Measurements from ENCODE around the gene CNTD1.
"Not testable (repeated sequence)": the region's sequence is repeated elsewhere in the genome, so short reads cannot be mapped to it uniquely, and the experiment has no call there.

Gene CNTD1

GRCh38 chr17:42844271-42844670, 45.6 kb downstream of the CNTD1 start, which contains the start of gene AOC2:
AOC2 (plus strand) TSS chr17:42844580; CDS start chr17:42844627, 47 bp downstream.
- no peak within 1 kb of the TSS for H3K4me3 ChIP-seq (ENCODE audit: low read depth in 1 of 2, low read length in 2 of 2)
- no peaks in the 10 kb centered on the region for H3K9me3 ChIP-seq (ENCODE audit: low read length)
- no peak within 1 kb of the TSS for H3K27ac ChIP-seq (ENCODE audit: low read depth, low read length)
- peaks cover 11% of the 10 kb centered on the region for H3K4me1 ChIP-seq (ENCODE audit: insufficient read depth, low read length)
- no peaks in the 10 kb centered on the region for H3K27me3 ChIP-seq (ENCODE audit: control insufficient read depth in 1 of 2, insufficient read depth in 2 of 2, low read length in 2 of 2)
- peaks cover 48% of the 10 kb centered on the region for H3K36me3 ChIP-seq (ENCODE audit: insufficient read depth, low read length)
- no peak within 1 kb of the TSS for H3K9ac ChIP-seq (ENCODE audit: low read length)

GRCh38 chr17:42844761-42845555, 46.3 kb downstream of the CNTD1 start:
- Histone ChIP-seq H3K27me3 (ENCODE audit: control insufficient read depth in 1 of 2, insufficient read depth in 2 of 2, low read length in 2 of 2) (no peaks in the 10 kb centered on the region), H3K9me3 (ENCODE audit: low read length) (no peaks in the 10 kb centered on the region), H3K4me3 (ENCODE audit: low read depth in 1 of 2, low read length in 2 of 2) (no peak overlapping the region), H3K4me1 (ENCODE audit: insufficient read depth, low read length) (peaks cover 18% of the 10 kb centered on the region), H3K9ac (ENCODE audit: low read length) (no peak overlapping the region), H3K27ac (ENCODE audit: low read depth, low read length) (no peak overlapping the region), H3K36me3 (ENCODE audit: insufficient read depth, low read length) (peaks cover 43% of the 10 kb centered on the region)

GRCh38 chr17:42845556-42845917, 46.9 kb downstream of the CNTD1 start:
- H3K9ac ChIP-seq (ENCODE audit: low read length): no peak overlapping the region
- peaks cover 43% of the 10 kb centered on the region for H3K36me3 ChIP-seq (ENCODE audit: insufficient read depth, low read length)
- no peaks in the 10 kb centered on the region for H3K27me3 ChIP-seq (ENCODE audit: control insufficient read depth in 1 of 2, insufficient read depth in 2 of 2, low read length in 2 of 2)
- H3K9me3 ChIP-seq (ENCODE audit: low read length): no peaks in the 10 kb centered on the region
- no peak overlapping the region for H3K27ac ChIP-seq (ENCODE audit: low read depth, low read length)
- H3K4me1 ChIP-seq (ENCODE audit: insufficient read depth, low read length): peaks cover 22% of the 10 kb centered on the region
- H3K4me3 ChIP-seq (ENCODE audit: low read depth in 1 of 2, low read length in 2 of 2): no peak overlapping the region

- no peak overlapping the region for H3K9ac ChIP-seq (ENCODE audit: low read length)
- H3K9me3 ChIP-seq (ENCODE audit: low read length): no peaks in the 10 kb centered on the region
- no peaks in the 10 kb centered on the region for H3K27me3 ChIP-seq (ENCODE audit: control insufficient read depth in 1 of 2, insufficient read depth in 2 of 2, low read length in 2 of 2)
- peaks cover 22% of the 10 kb centered on the region for H3K4me1 ChIP-seq (ENCODE audit: insufficient read depth, low read length)
- peaks cover 42% of the 10 kb centered on the region for H3K36me3 ChIP-seq (ENCODE audit: insufficient read depth, low read length)
- H3K27ac ChIP-seq (ENCODE audit: low read depth, low read length): no peak overlapping the region
- H3K4me3 ChIP-seq (ENCODE audit: low read depth in 1 of 2, low read length in 2 of 2): no peak overlapping the region
Observed at GRCh38 chr17:42845918-42846593, 47.4 kb downstream of the CNTD1 start.

GRCh38 chr17:42846594-42847280, 48.1 kb downstream of the CNTD1 start:
- no peaks in the 10 kb centered on the region for H3K9me3 ChIP-seq (ENCODE audit: low read length)
- no peak overlapping the region for H3K9ac ChIP-seq (ENCODE audit: low read length)
- no peaks in the 10 kb centered on the region for H3K27me3 ChIP-seq (ENCODE audit: control insufficient read depth in 1 of 2, insufficient read depth in 2 of 2, low read length in 2 of 2)
- H3K4me1 ChIP-seq (ENCODE audit: insufficient read depth, low read length): peaks cover 22% of the 10 kb centered on the region
- no peak overlapping the region for H3K27ac ChIP-seq (ENCODE audit: low read depth, low read length)
- H3K36me3 ChIP-seq (ENCODE audit: insufficient read depth, low read length): peaks cover 35% of the 10 kb centered on the region
- H3K4me3 ChIP-seq (ENCODE audit: low read depth in 1 of 2, low read length in 2 of 2): no peak overlapping the region

- H3K9ac ChIP-seq (ENCODE audit: low read length): no peak overlapping the region
- no peak overlapping the region for H3K27ac ChIP-seq (ENCODE audit: low read depth, low read length)
- no peaks in the 10 kb centered on the region for H3K27me3 ChIP-seq (ENCODE audit: control insufficient read depth in 1 of 2, insufficient read depth in 2 of 2, low read length in 2 of 2)
- H3K36me3 ChIP-seq (ENCODE audit: insufficient read depth, low read length): peaks cover 21% of the 10 kb centered on the region
- H3K9me3 ChIP-seq (ENCODE audit: low read length): no peaks in the 10 kb centered on the region
- peaks cover 22% of the 10 kb centered on the region for H3K4me1 ChIP-seq (ENCODE audit: insufficient read depth, low read length)
- H3K4me3 ChIP-seq (ENCODE audit: low read depth in 1 of 2, low read length in 2 of 2): no peak overlapping the region
Observed at GRCh38 chr17:42848093-42848492, 49.4 kb downstream of the CNTD1 start.

GRCh38 chr17:42849031-42849430, 50.4 kb downstream of the CNTD1 start:
- Histone ChIP-seq H3K9me3 (ENCODE audit: low read length) (no peaks in the 10 kb centered on the region), H3K36me3 (ENCODE audit: insufficient read depth, low read length) (peaks cover 19% of the 10 kb centered on the region), H3K27me3 (ENCODE audit: control insufficient read depth in 1 of 2, insufficient read depth in 2 of 2, low read length in 2 of 2) (no peaks in the 10 kb centered on the region), H3K27ac (ENCODE audit: low read depth, low read length) (no peak overlapping the region), H3K9ac (ENCODE audit: low read length) (no peak overlapping the region), H3K4me1 (ENCODE audit: insufficient read depth, low read length) (peaks cover 15% of the 10 kb centered on the region), H3K4me3 (ENCODE audit: low read depth in 1 of 2, low read length in 2 of 2) (no peak overlapping the region)

GRCh38 chr17:42849451-42850181, 51.0 kb downstream of the CNTD1 start:
- Histone ChIP-seq H3K9ac (ENCODE audit: low read length) (no peak overlapping the region), H3K36me3 (ENCODE audit: insufficient read depth, low read length) (peaks cover 13% of the 10 kb centered on the region), H3K27me3 (ENCODE audit: control insufficient read depth in 1 of 2, insufficient read depth in 2 of 2, low read length in 2 of 2) (no peaks in the 10 kb centered on the region), H3K4me1 (ENCODE audit: insufficient read depth, low read length) (peaks cover 13% of the 10 kb centered on the region), H3K4me3 (ENCODE audit: low read depth in 1 of 2, low read length in 2 of 2) (peak overlapping the region in 1 of 2 donors; percentile 26), H3K9me3 (ENCODE audit: low read length) (no peaks in the 10 kb centered on the region), H3K27ac (ENCODE audit: low read depth, low read length) (peak overlapping the region; percentile 87)

- H3K27me3 ChIP-seq (ENCODE audit: control insufficient read depth in 1 of 2, insufficient read depth in 2 of 2, low read length in 2 of 2): no peaks in the 10 kb centered on the region
- H3K27ac ChIP-seq (ENCODE audit: low read depth, low read length): peak within 1 kb of the TSS; percentile 87
- H3K9ac ChIP-seq (ENCODE audit: low read length): peak within 1 kb of the TSS; percentile 91
- peaks cover 25% of the 10 kb centered on the region for H3K4me1 ChIP-seq (ENCODE audit: insufficient read depth, low read length)
- peaks cover 15% of the 10 kb centered on the region for H3K36me3 ChIP-seq (ENCODE audit: insufficient read depth, low read length)
- H3K4me3 ChIP-seq (ENCODE audit: low read depth in 1 of 2, low read length in 2 of 2): peak within 1 kb of the TSS; percentile 73 to 83
- no peaks in the 10 kb centered on the region for H3K9me3 ChIP-seq (ENCODE audit: low read length)
Observed at GRCh38 chr17:42850954-42851353, 52.3 kb downstream of the CNTD1 start, which contains the start of gene AOC3. AOC3 (plus strand) TSS chr17:42851199; CDS start chr17:42851344, 145 bp downstream.

GRCh38 chr17:42851371-42852240, 52.9 kb downstream of the CNTD1 start:
- Histone ChIP-seq H3K9ac (ENCODE audit: low read length) (peak overlapping the region; percentile 91), H3K27ac (ENCODE audit: low read depth, low read length) (peak overlapping the region; percentile 87), H3K36me3 (ENCODE audit: insufficient read depth, low read length) (peaks cover 19% of the 10 kb centered on the region), H3K4me3 (ENCODE audit: low read depth in 1 of 2, low read length in 2 of 2) (peak overlapping the region; percentile 73 to 83), H3K4me1 (ENCODE audit: insufficient read depth, low read length) (peaks cover 29% of the 10 kb centered on the region)
- not testable (repeated sequence) for H3K27me3 ChIP-seq (ENCODE audit: control insufficient read depth in 1 of 2, insufficient read depth in 2 of 2, low read length in 2 of 2); H3K9me3 ChIP-seq (ENCODE audit: low read length)
